GM12878 (cell line): Measurements from ENCODE around the gene ANO4. TPM values are rescaled to one million over a fixed set of nuclear protein-coding genes. Genes with fewer than 3 reads are reported as not detected.

Experiments used
- ATAC-seq: fragments of 200-7000 bp; cut with Tn5 transposase; 3 replicates; pipeline ENCODE4 v1.9.1; 2020; ENCODE audit warnings: mild to moderate bottlenecking, moderate library complexity
- BruUV-seq: library from RNA; stranded (reverse); fragments of 400-500 nt; replicated peaks from 2 replicates; lab custom pipeline; 2021; lab: Mats Ljungman, UMichigan
- CTCF ChIA-PET: fragments of 300-600 bp; sonication (Branson Sonifier 250); formaldehyde crosslinking; extraction: SDS; loops from one replicate; lab custom pipeline; 2021; ENCODE audit warnings: inconsistent platforms; lab: Yijun Ruan, JAX
- POLR2A ChIA-PET: fragments of 350-600 bp; formaldehyde crosslinking; extraction: SDS; loops from one replicate; lab custom pipeline; 2021; ENCODE audit warnings: inconsistent platforms; lab: Charles Lee
- RAD21 ChIA-PET: fragments of 300-600 bp; sonication (Branson Sonifier 250); formaldehyde crosslinking; loops from one replicate; lab custom pipeline; 2023; ENCODE audit warnings: antibody characterized with exemption; ENCODE audit not compliant: unreplicated experiment; lab: Charles Lee
- SMC1A ChIA-PET: fragments of 300-600 bp; sonication (Branson Sonifier 250); formaldehyde crosslinking; loops from one replicate; lab custom pipeline; 2023; ENCODE audit not compliant: unreplicated experiment, uncharacterized antibody; lab: Charles Lee
- DNase-seq: peaks from one replicate; pipeline ENCODE4 v3.0.0-alpha.2; 2011; ENCODE audit warnings: low read depth, low spot score
- FAIRE-seq: peaks from 3 replicates; lab custom pipeline; 2011; peaks lifted over from hg19 to GRCh38; lab: Jason Lieb, UNC
- H2AFZ ChIP-seq: 2 replicates; pipeline ENCODE4 v1.6.0; 2011; ENCODE audit warnings: low read depth, low read length, control low read depth; ENCODE audit not compliant: control insufficient read depth
- H3K27ac ChIP-seq: 2 replicates; pipeline ENCODE4 v1.5.1; 2011; ENCODE audit warnings: control low read depth; ENCODE audit not compliant: control insufficient read depth, insufficient read depth
- H3K27me3 ChIP-seq, 2 experiments: replicated peaks in 1 of 2; 2 replicates each; pipeline versions ENCODE4 v1.6.0 to v1.6.1; 2011; ENCODE audit warnings: low read length in 1 of 2; ENCODE audit not compliant: control insufficient read depth in 2 of 2, insufficient read depth in 2 of 2
- H3K36me3 ChIP-seq, 2 experiments: 2 replicates each; pipeline ENCODE4 v1.5.1; 2011; ENCODE audit warnings: low read length in 1 of 2; ENCODE audit not compliant: control insufficient read depth in 2 of 2, insufficient read depth in 2 of 2
- H3K4me1 ChIP-seq: 2 replicates; pipeline ENCODE4 v1.6.1; 2011; ENCODE audit warnings: mild to moderate bottlenecking, low read length, moderate library complexity, mixed read lengths; ENCODE audit not compliant: control insufficient read depth, insufficient read depth
- H3K4me2 ChIP-seq: 2 replicates; pipeline ENCODE4 v1.6.0; 2011; ENCODE audit warnings: control low read depth; ENCODE audit not compliant: control insufficient read depth, insufficient read depth
- H3K4me3 ChIP-seq: fragments of 200-600 bp; sonication (generic); 2 replicates; pipeline ENCODE4 v1.5.1; 2016
- H3K79me2 ChIP-seq: 2 replicates; pipeline ENCODE4 v1.6.0; 2011; ENCODE audit warnings: low read length; ENCODE audit not compliant: control insufficient read depth, insufficient read depth
- H3K9ac ChIP-seq: 2 replicates; pipeline ENCODE4 v1.8.0; 2011; ENCODE audit warnings: low read length, control low read depth, mixed read lengths; ENCODE audit not compliant: control insufficient read depth, insufficient read depth
- H3K9me3 ChIP-seq: replicated peaks from 3 replicates; pipeline ENCODE4 v1.5.1; 2011; ENCODE audit warnings: mild to moderate bottlenecking, low read length; ENCODE audit not compliant: control insufficient read depth, insufficient read depth
- H4K20me1 ChIP-seq: 2 replicates; pipeline ENCODE4 v1.6.0; 2011; ENCODE audit not compliant: control insufficient read depth, insufficient read depth
- BHLHE40 ChIP-seq, 2 experiments: fragments of 450-650 bp in 1 of 2; IDR thresholded peaks; 2 replicates each; pipeline ENCODE4 v1.6.1; 2011 to 2017; ENCODE audit warnings: low read depth in 2 of 2, borderline replicate concordance in 1 of 2, improper control_type of control experiment in 1 of 2, low read length in 1 of 2, mild to moderate bottlenecking in 1 of 2
- CBFB ChIP-seq: IDR thresholded peaks from 2 replicates; pipeline ENCODE4 v1.6.1; 2016; ENCODE audit warnings: antibody characterized with exemption, low read depth
- CBX5 ChIP-seq: sonication (generic); IDR thresholded peaks from 2 replicates; pipeline ENCODE4 v1.6.1; 2016; ENCODE audit warnings: low read depth, moderate library complexity, mild to moderate bottlenecking, inconsistent platforms
- E4F1 ChIP-seq: fragments of 450-650 bp; IDR thresholded peaks from 2 replicates; pipeline ENCODE4 v1.6.1; 2018; ENCODE audit warnings: borderline replicate concordance, mild to moderate bottlenecking; ENCODE audit not compliant: partially characterized antibody
- SMC3 ChIP-seq: IDR thresholded peaks from 2 replicates; pipeline ENCODE4 v1.6.1; 2011; ENCODE audit warnings: low read length, improper control_type of control experiment, borderline replicate concordance
- WRNIP1 ChIP-seq: IDR thresholded peaks from 2 replicates; pipeline ENCODE4 v1.6.1; 2011; ENCODE audit warnings: low read depth, low read length, improper control_type of control experiment, borderline replicate concordance
- WGBS: methylation state at CpG from one replicate; pipeline ENCODE4 v1.1.6; 2016; ENCODE audit warnings: low lambda C conversion rate; ENCODE audit not compliant: insufficient replicate concordance, insufficient coverage; ENCODE audit errors: missing lambda C conversion rate; 5-methylcytosine and 5-hydroxymethylcytosine counted together
- in situ Hi-C: fragments of 300-500 bp; cut with MboI; formaldehyde crosslinking; loops from 9 replicates; pipeline ENCODE4 v1.14.3; 2018; ENCODE audit warnings: mixed read lengths
- intact Hi-C: fragments of 100-400 bp; cut with micrococcal nuclease; formaldehyde crosslinking; loops from one replicate; pipeline ENCODE4 v1.14.2; 2022; ENCODE audit not compliant: unreplicated experiment
- polyA plus RNA-seq, 11 experiments: library from polyadenylated mRNA; depleted of rRNA in 4 of 11; unstranded in 6 of 11; stranded (reverse) in 5 of 11; fragments of >200 nt; fragmentation: Nextera tagmentation in 4 of 11; fragmentation: Illumina TruSeq in 1 of 11; extraction: Ambion mirVana in 4 of 11; extraction: Trizol in 1 of 11; gene quantifications; 1 replicate in 1 of 11; 2 replicates in 10 of 11; pipeline versions ENCODE4 v1.2.1 to v1.2.3, GENCODE V29; 2011 to 2016; ENCODE audit warnings: inconsistent platforms in 2 of 11, missing spikeins in 2 of 11, low read depth in 1 of 11
- total RNA-seq, 4 experiments: library from RNA; depleted of rRNA in 3 of 4; stranded (reverse); fragments of >200 nt in 3 of 4; fragmentation: Illumina TruSeq in 1 of 4; extraction: Trizol in 1 of 4; gene quantifications; 2 replicates each; pipeline versions ENCODE4 v1.2.1 to v1.2.3, GENCODE V29; 2013 to 2021

Gene ANO4
- total and polyA plus RNA-seq, 10 of the 15 experiments (the other 5 are each of a cell fraction or from before 2014, with no cell fraction given), result not detected

- no peak for TF ChIP-seq SMC3
- no peak for TF ChIP-seq BHLHE40 (IDR thresholded peaks at IDR 0.05; ENCODE audit: borderline replicate concordance in 1 of 2, low read depth in 2 of 2, low read length in 1 of 2)
- TF ChIP-seq CBFB, result no peak
- no peak for TF ChIP-seq E4F1
- no peak for TF ChIP-seq WRNIP1
- no peak for TF ChIP-seq CBX5
- TF ChIP-seq, all 136 proteins: peak for 0
- 40% methylated on average over 6 of the region's 6 CpGs for WGBS
- FAIRE-seq (no peak), DNase-seq (no peak), ATAC-seq (no peak)
- no peaks in the 10 kb centered on the region; the same call in 2 of the 3 replicates for H3K9me3 ChIP-seq
- RAD21 ChIA-PET, result no interaction called here
- H3K79me2 ChIP-seq, result no peaks in the 10 kb centered on the region
- POLR2A ChIA-PET, result no interaction called here
- SMC1A ChIA-PET, result no interaction called here
- in situ Hi-C loops (no loop called here), intact Hi-C loops (no loop called here)
- H4K20me1 ChIP-seq, result no peaks in the 10 kb centered on the region
- no peaks in the 10 kb centered on the region for H3K27me3 ChIP-seq
- H3K4me1 ChIP-seq, result no peaks in the 10 kb centered on the region
- H3K4me2 ChIP-seq, result no peak overlapping the region
- CTCF ChIA-PET, result no interaction called here
- no peak overlapping the region for H3K4me3 ChIP-seq
- H3K36me3 ChIP-seq, result no peaks in the 10 kb centered on the region
- no peak overlapping the region for H2AFZ ChIP-seq
- H3K9ac ChIP-seq, result no peak overlapping the region
- BruUV-seq, result no TSS peak
- H3K27ac ChIP-seq, result no peak overlapping the region
These were observed 284.1 kb downstream of the ANO4 start for GRCh38 chr12:101078536-101079285.
